Measurements from ENCODE around the gene RIMS4. TPM values are rescaled to one million over a fixed set of nuclear protein-coding genes. Genes with fewer than 3 reads are reported as not detected.

RIMS4 gene
- total RNA-seq, 1 donor from 2014 or later = not detected

DNA sequence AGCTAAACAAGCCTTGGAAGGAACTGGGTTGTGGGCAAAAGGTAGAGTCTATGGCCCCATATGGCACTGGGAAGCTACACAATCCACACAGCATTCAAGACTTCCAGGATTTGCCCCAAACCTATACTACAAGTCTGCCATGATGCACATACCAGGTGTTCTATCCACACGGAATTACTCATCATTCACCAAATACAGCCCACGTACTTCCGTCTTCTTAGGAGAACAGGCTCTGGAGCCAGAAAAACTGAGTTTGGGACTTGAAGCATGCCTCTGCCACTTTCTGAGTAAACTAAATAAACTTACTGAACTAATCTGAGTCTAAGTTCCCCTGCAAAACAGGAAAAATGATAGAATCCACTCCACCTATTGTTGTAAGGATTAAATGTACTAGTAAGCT lies 28.6 kb downstream of the RIMS4 start:
- Mint-ChIP-seq H3K9me3 (no peaks in the 10 kb centered on the region), H3K27me3 (peaks cover 9% of the 10 kb centered on the region), H3K36me3 (ENCODE audit: low read depth) (no peaks in the 10 kb centered on the region), H3K4me1 (no peaks in the 10 kb centered on the region), H3K27ac (no peak overlapping the region), H3K4me3 (no peak overlapping the region)
- intact Hi-C loops (cut with micrococcal nuclease) = no loop called here
- ChIA-PET CTCF (no interaction called here), POLR2A (no interaction called here)
- no peak for ATAC-seq (ENCODE audit: low read depth)
- no peak for DNase-seq
- TF ChIP-seq, protein P1, sequence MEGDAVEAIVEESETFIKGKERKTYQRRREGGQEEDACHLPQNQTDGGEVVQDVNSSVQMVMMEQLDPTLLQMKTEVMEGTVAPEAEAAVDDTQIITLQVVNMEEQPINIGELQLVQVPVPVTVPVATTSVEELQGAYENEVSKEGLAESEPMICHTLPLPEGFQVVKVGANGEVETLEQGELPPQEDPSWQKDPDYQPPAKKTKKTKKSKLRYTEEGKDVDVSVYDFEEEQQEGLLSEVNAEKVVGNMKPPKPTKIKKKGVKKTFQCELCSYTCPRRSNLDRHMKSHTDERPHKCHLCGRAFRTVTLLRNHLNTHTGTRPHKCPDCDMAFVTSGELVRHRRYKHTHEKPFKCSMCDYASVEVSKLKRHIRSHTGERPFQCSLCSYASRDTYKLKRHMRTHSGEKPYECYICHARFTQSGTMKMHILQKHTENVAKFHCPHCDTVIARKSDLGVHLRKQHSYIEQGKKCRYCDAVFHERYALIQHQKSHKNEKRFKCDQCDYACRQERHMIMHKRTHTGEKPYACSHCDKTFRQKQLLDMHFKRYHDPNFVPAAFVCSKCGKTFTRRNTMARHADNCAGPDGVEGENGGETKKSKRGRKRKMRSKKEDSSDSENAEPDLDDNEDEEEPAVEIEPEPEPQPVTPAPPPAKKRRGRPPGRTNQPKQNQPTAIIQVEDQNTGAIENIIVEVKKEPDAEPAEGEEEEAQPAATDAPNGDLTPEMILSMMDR (IDR thresholded peaks at IDR 0.05) = no peak

DNA sequence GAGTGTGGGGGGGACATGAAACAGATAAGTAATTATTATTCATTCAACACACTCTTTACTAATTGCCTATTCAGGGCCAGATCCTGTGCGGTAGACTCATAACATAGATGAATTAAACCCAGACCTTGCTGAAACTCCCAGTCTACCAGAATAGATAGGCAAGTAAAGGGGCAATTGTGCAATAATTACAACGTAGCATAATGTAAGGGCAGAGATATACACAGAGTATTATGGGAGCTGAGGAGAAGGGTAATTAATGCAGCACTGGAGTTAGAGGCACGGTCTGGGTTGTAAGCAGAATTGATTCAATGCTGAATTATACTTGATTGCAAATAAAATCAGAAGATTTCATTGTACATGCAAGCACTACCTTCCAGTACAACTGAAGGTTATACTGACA lies 29.2 kb downstream of the RIMS4 start:
- no peaks in the 10 kb centered on the region for H3K36me3 Mint-ChIP-seq (ENCODE audit: low read depth)
- ChIA-PET CTCF (no interaction called here), POLR2A (no interaction called here)
- intact Hi-C loops (cut with micrococcal nuclease) = no loop called here
- no peak overlapping the region for H3K27ac Mint-ChIP-seq
- DNase-seq (no peak), ATAC-seq (ENCODE audit: low read depth) (no peak)
- H3K27me3 Mint-ChIP-seq = peaks cover 9% of the 10 kb centered on the region
- no peak overlapping the region for H3K4me3 Mint-ChIP-seq
- TF ChIP-seq, protein P1 (IDR thresholded peaks at IDR 0.05) = no peak
- no peaks in the 10 kb centered on the region for H3K4me1 Mint-ChIP-seq
- H3K9me3 Mint-ChIP-seq = no peaks in the 10 kb centered on the region

DNA sequence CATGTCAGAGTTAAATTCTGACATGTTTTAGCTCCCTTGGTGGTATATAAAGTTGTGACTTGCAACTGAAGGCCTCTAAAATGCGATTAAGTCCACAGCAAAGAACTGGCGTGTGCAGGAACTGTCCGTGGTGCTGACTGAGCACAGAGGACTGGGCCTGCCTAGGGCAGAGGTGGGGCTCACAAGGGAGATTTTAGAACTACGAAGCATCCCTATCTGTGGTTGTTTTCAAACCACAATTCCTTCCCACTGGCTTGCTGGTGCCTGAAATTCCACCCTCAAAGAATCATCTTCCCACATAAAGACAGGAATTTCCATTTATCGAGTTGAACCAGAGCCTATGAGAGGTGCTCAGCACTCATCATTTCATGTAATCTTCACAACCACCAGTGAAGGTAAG lies 30.1 kb downstream of the RIMS4 start:
- H3K27me3 Mint-ChIP-seq = peaks cover 8% of the 10 kb centered on the region
- TF ChIP-seq, protein P1 (IDR thresholded peaks at IDR 0.05) = no peak
- no peak overlapping the region for H3K27ac Mint-ChIP-seq
- no peaks in the 10 kb centered on the region for H3K4me1 Mint-ChIP-seq
- H3K36me3 Mint-ChIP-seq (ENCODE audit: low read depth) = no peaks in the 10 kb centered on the region
- no peaks in the 10 kb centered on the region for H3K9me3 Mint-ChIP-seq
- DNase-seq (no peak), ATAC-seq (ENCODE audit: low read depth) (no peak)
- CTCF ChIA-PET = no interaction called here
- intact Hi-C loops (cut with micrococcal nuclease) = no loop called here
- POLR2A ChIA-PET = no interaction called here
- H3K4me3 Mint-ChIP-seq = no peak overlapping the region

DNA sequence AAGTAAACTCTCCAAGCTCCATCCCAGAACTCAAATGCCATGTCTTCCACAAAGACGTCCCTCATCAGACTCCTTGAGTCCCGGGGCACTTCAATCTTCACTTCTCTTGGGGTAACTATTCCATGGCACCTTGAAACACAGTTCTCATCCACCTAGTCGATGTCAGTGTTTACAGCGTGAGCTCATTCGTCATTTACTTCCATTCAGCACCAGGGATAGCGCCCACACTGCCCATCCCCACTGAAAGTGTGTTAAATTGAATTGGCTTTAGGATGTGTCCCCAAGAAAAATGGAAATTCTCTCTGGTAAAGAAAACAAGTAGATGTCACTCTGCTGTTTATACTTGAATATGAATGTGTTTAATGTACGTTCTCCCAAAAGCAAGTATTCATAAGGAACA lies 33.4 kb downstream of the RIMS4 start:
- CTCF ChIA-PET = no interaction called here
- no peak for DNase-seq

DNA sequence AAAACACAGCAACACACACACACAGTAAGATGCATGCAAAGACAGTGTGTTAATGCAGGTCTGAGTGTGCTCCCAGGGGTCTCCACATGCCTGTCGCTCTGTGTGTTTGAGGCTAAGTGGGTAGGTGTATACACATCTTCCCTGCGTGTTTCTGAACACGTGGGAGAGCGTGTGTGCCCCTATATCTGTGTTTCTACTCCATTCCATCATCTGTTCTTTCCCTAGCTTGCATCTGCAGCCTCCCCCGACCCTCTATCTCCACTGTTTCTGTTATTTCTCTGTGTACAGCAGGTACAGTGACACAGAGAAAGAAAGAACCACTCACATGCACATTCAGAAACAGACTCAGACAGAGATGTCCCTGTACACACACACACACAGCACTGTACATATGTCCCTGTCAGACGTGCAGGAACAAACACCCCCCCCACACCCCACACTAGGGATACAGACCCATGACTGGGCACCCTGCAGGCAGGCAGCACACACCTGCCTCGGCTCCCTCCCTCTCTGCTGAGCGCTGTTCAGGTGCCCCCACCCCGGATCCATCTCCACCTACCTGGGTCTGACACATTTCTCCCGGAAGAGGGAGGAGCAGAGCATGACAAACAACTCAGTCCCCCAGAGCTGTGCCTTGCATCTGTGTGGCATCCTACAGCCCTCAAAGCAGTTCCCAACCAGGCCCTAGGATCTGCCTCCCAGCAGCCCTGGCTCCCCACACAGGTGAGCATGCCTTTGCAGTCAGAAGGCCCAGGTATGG lies 37.1 kb downstream of the RIMS4 start:
- Mint-ChIP-seq H3K27me3 (peaks cover 16% of the 10 kb centered on the region), H3K4me3 (no peak overlapping the region), H3K4me1 (peaks cover 17% of the 10 kb centered on the region), H3K9me3 (no peaks in the 10 kb centered on the region), H3K27ac (no peak overlapping the region), H3K36me3 (ENCODE audit: low read depth) (no peaks in the 10 kb centered on the region)
- intact Hi-C loops (cut with micrococcal nuclease) = no loop called here
- ChIA-PET POLR2A (no interaction called here), CTCF (no interaction called here)
- DNase-seq = no peak
- TF ChIP-seq, protein P1 (IDR thresholded peaks at IDR 0.05) = no peak
- no peak for ATAC-seq (ENCODE audit: low read depth)

More for the DNA sequence above, 33.4 kb downstream of the RIMS4 start:
- TF ChIP-seq, protein P1 (IDR thresholded peaks at IDR 0.05) = no peak
- H3K4me1 Mint-ChIP-seq = no peaks in the 10 kb centered on the region
- no peaks in the 10 kb centered on the region for H3K9me3 Mint-ChIP-seq
- no peaks in the 10 kb centered on the region for H3K36me3 Mint-ChIP-seq (ENCODE audit: low read depth)
- H3K27ac Mint-ChIP-seq = no peak overlapping the region
- ATAC-seq (ENCODE audit: low read depth) = no peak
- no peak overlapping the region for H3K4me3 Mint-ChIP-seq
- H3K27me3 Mint-ChIP-seq = peaks cover 11% of the 10 kb centered on the region
- POLR2A ChIA-PET = no interaction called here
- intact Hi-C loops (cut with micrococcal nuclease) = no loop called here
